ENCODE results near the gene RGS9BP. TPM values are rescaled to one million over a fixed set of nuclear protein-coding genes. Genes with fewer than 3 reads are reported as not detected.

Gene RGS9BP
- total RNA-seq, 1 donor from 2014 or later, result 8.6 TPM

- Histone ChIP-seq H3K4me3 (no peak overlapping the region), H3K9me3 (replicated peaks) (no peaks in the 10 kb centered on the region), H3K27me3 (ENCODE audit: low read depth) (no peaks in the 10 kb centered on the region), H3K27ac (replicated peaks) (no peak overlapping the region), H3K36me3 (peaks cover 76% of the 10 kb centered on the region), H3K4me1 (no peaks in the 10 kb centered on the region)
- intact Hi-C loops (cut with micrococcal nuclease), result no loop called here
- no peak for DNase-seq
- no peak for TF ChIP-seq CTCF (IDR thresholded peaks at IDR 0.05; ENCODE audit: borderline replicate concordance)
Measured at GRCh38 chr19:32637480-32637879, 38.2 kb upstream of the RGS9BP start.

GRCh38 chr19:32638625-32639024, 37.0 kb upstream of the RGS9BP start:
- no peak for DNase-seq
- Histone ChIP-seq H3K27me3 (ENCODE audit: low read depth) (no peaks in the 10 kb centered on the region), H3K27ac (replicated peaks) (no peak overlapping the region), H3K4me1 (no peaks in the 10 kb centered on the region), H3K4me3 (no peak overlapping the region), H3K36me3 (peaks cover 78% of the 10 kb centered on the region), H3K9me3 (replicated peaks) (no peaks in the 10 kb centered on the region)
- intact Hi-C loops (cut with micrococcal nuclease), result no loop called here
- no peak for TF ChIP-seq CTCF (IDR thresholded peaks at IDR 0.05; ENCODE audit: borderline replicate concordance)

GRCh38 chr19:32642771-32643170, 32.9 kb upstream of the RGS9BP start:
- Histone ChIP-seq H3K27ac (replicated peaks) (no peak overlapping the region), H3K4me3 (no peak overlapping the region), H3K4me1 (no peaks in the 10 kb centered on the region), H3K36me3 (peaks cover 88% of the 10 kb centered on the region), H3K9me3 (replicated peaks) (no peaks in the 10 kb centered on the region), H3K27me3 (ENCODE audit: low read depth) (no peaks in the 10 kb centered on the region)
- no peak for TF ChIP-seq CTCF (IDR thresholded peaks at IDR 0.05; ENCODE audit: borderline replicate concordance)
- no peak for DNase-seq
- intact Hi-C loops (cut with micrococcal nuclease), result no loop called here

- Histone ChIP-seq H3K4me3 (no peak overlapping the region), H3K4me1 (peaks cover 15% of the 10 kb centered on the region), H3K9me3 (replicated peaks) (no peaks in the 10 kb centered on the region), H3K27me3 (ENCODE audit: low read depth) (no peaks in the 10 kb centered on the region), H3K27ac (replicated peaks) (no peak overlapping the region), H3K36me3 (peaks cover 69% of the 10 kb centered on the region)
- intact Hi-C loops (cut with micrococcal nuclease), result no loop called here
- no peak for DNase-seq
- no peak for TF ChIP-seq CTCF (IDR thresholded peaks at IDR 0.05; ENCODE audit: borderline replicate concordance)
Measured at GRCh38 chr19:32646556-32646955, 29.1 kb upstream of the RGS9BP start.

- H3K4me1 ChIP-seq, result peaks cover 23% of the 10 kb centered on the region
- no peak for TF ChIP-seq CTCF (IDR thresholded peaks at IDR 0.05; ENCODE audit: borderline replicate concordance)
- no peak overlapping the region for H3K27ac ChIP-seq (replicated peaks)
- H3K27me3 ChIP-seq (ENCODE audit: low read depth), result no peaks in the 10 kb centered on the region
- H3K4me3 ChIP-seq, result no peak overlapping the region
- peaks cover 61% of the 10 kb centered on the region for H3K36me3 ChIP-seq
- no peaks in the 10 kb centered on the region for H3K9me3 ChIP-seq (replicated peaks)
- no peak for DNase-seq
- intact Hi-C loops (cut with micrococcal nuclease), result no loop called here
Measured at GRCh38 chr19:32647361-32647760, 28.3 kb upstream of the RGS9BP start.

GRCh38 chr19:32649751-32650150, 25.9 kb upstream of the RGS9BP start:
- no peaks in the 10 kb centered on the region for H3K9me3 ChIP-seq (replicated peaks)
- H3K4me1 ChIP-seq, result peaks cover 35% of the 10 kb centered on the region
- peak; percentile 74 for DNase-seq
- H3K27ac ChIP-seq (replicated peaks), result peak overlapping the region; percentile 89
- no peak overlapping the region for H3K4me3 ChIP-seq
- H3K27me3 ChIP-seq (ENCODE audit: low read depth), result no peaks in the 10 kb centered on the region
- intact Hi-C loops (cut with micrococcal nuclease), result no loop called here
- TF ChIP-seq CTCF (IDR thresholded peaks at IDR 0.05; ENCODE audit: borderline replicate concordance), result no peak
- H3K36me3 ChIP-seq, result peaks cover 51% of the 10 kb centered on the region

Measured in left ventricle myocardium inferior (tissue), 1 donor.